ENCODE measurements around the gene SDK1. TPM values are rescaled to one million over a fixed set of nuclear protein-coding genes. Genes with fewer than 3 reads are reported as not detected.

Gene SDK1
- total RNA-seq, 2 donors from 2014 or later = 4.8 to 13.2 TPM

- TF ChIP-seq CTCF (IDR thresholded peaks at IDR 0.05) = no peak
- no peak for TF ChIP-seq POLR2A (IDR thresholded peaks at IDR 0.05)
- no peak for TF ChIP-seq POLR2AphosphoS5 (IDR thresholded peaks at IDR 0.05)
- H3K4me1 ChIP-seq (replicated peaks) = no peaks in the 10 kb centered on the region
- no peaks in the 10 kb centered on the region for H3K27me3 ChIP-seq (replicated peaks; ENCODE audit: insufficient read depth)
- whole genome bisulfite sequencing = 80% methylated on average over 4 of the region's 4 CpGs
- no peak overlapping the region for H3K4me3 ChIP-seq
- no peaks in the 10 kb centered on the region for H3K9me3 ChIP-seq
- H3K36me3 ChIP-seq = no peaks in the 10 kb centered on the region
- no peak overlapping the region for H3K27ac ChIP-seq
- DNase-seq (ENCODE audit: low spot score) = no peak
- intact Hi-C loops (cut with DNase I) = no loop called here
These were observed 342.0 kb downstream of the SDK1 start for GRCh38 chr7:3643091-3643490.

GRCh38 chr7:3648276-3648675 is 347.2 kb downstream of the SDK1 start:
- no peak overlapping the region for H3K27ac ChIP-seq
- H3K4me1 ChIP-seq (replicated peaks) = no peaks in the 10 kb centered on the region
- intact Hi-C loops (cut with DNase I) = no loop called here
- H3K9me3 ChIP-seq = no peaks in the 10 kb centered on the region
- no peak overlapping the region for H3K4me3 ChIP-seq
- H3K27me3 ChIP-seq (replicated peaks; ENCODE audit: insufficient read depth) = no peaks in the 10 kb centered on the region
- no peaks in the 10 kb centered on the region for H3K36me3 ChIP-seq
- WGBS = 93% methylated on average over 2 of the region's 2 CpGs
- no peak for DNase-seq (ENCODE audit: low spot score)
- TF ChIP-seq POLR2AphosphoS5 (IDR thresholded peaks at IDR 0.05) (no peak), CTCF (IDR thresholded peaks at IDR 0.05) (no peak), POLR2A (IDR thresholded peaks at IDR 0.05) (no peak)

- Histone ChIP-seq H3K36me3 (no peaks in the 10 kb centered on the region), H3K27me3 (replicated peaks; ENCODE audit: insufficient read depth) (no peaks in the 10 kb centered on the region), H3K4me3 (no peak overlapping the region), H3K27ac (no peak overlapping the region), H3K4me1 (replicated peaks) (no peaks in the 10 kb centered on the region), H3K9me3 (no peaks in the 10 kb centered on the region)
- DNase-seq (ENCODE audit: low spot score) = no peak
- WGBS = 95% methylated on average over 2 of the region's 2 CpGs
- intact Hi-C loops (cut with DNase I) = no loop called here
- no peak for TF ChIP-seq POLR2AphosphoS5 (IDR thresholded peaks at IDR 0.05)
- no peak for TF ChIP-seq CTCF (IDR thresholded peaks at IDR 0.05)
- TF ChIP-seq POLR2A (IDR thresholded peaks at IDR 0.05) = no peak
These were observed 348.2 kb downstream of the SDK1 start for GRCh38 chr7:3649250-3649649.

- no peaks in the 10 kb centered on the region for H3K9me3 ChIP-seq
- intact Hi-C loops (cut with DNase I) = no loop called here
- no peak overlapping the region for H3K27ac ChIP-seq
- no peaks in the 10 kb centered on the region for H3K36me3 ChIP-seq
- H3K4me3 ChIP-seq = no peak overlapping the region
- no peaks in the 10 kb centered on the region for H3K4me1 ChIP-seq (replicated peaks)
- DNase-seq (ENCODE audit: low spot score) = no peak
- no peaks in the 10 kb centered on the region for H3K27me3 ChIP-seq (replicated peaks; ENCODE audit: insufficient read depth)
- TF ChIP-seq POLR2AphosphoS5 (IDR thresholded peaks at IDR 0.05) (no peak), CTCF (IDR thresholded peaks at IDR 0.05) (no peak), POLR2A (IDR thresholded peaks at IDR 0.05) (no peak)
- 93% methylated on average over 10 of the region's 10 CpGs for WGBS
These were observed 348.8 kb downstream of the SDK1 start for GRCh38 chr7:3649678-3650440.

- no peak for DNase-seq (ENCODE audit: low spot score)
- 94% methylated on average over 2 of the region's 2 CpGs for WGBS
These were observed 349.8 kb downstream of the SDK1 start for GRCh38 chr7:3650844-3651243.

More at GRCh38 chr7:3650844-3651243, 349.8 kb downstream of the SDK1 start:
- intact Hi-C loops (cut with DNase I) = no loop called here
- no peak for TF ChIP-seq POLR2AphosphoS5 (IDR thresholded peaks at IDR 0.05)
- no peak for TF ChIP-seq CTCF (IDR thresholded peaks at IDR 0.05)
- no peaks in the 10 kb centered on the region for H3K9me3 ChIP-seq
- no peaks in the 10 kb centered on the region for H3K4me1 ChIP-seq (replicated peaks)
- no peak overlapping the region for H3K27ac ChIP-seq
- no peak overlapping the region for H3K4me3 ChIP-seq
- H3K36me3 ChIP-seq = no peaks in the 10 kb centered on the region
- no peaks in the 10 kb centered on the region for H3K27me3 ChIP-seq (replicated peaks; ENCODE audit: insufficient read depth)
